Body of pancreas (tissue), 4 donors: ENCODE data around the gene SUPV3L1.

Source experiments
- POLR2A ChIP-seq, 3 donors: fragments of 450-650 bp; IDR thresholded peaks; one replicate each; pipeline ENCODE4 v1.6.1; 2016; ENCODE audit warnings: antibody characterized with exemption in 3 of 3, mild to moderate bottlenecking in 2 of 3
- TF ChIP-seq, protein P1 (sequence below), 7 experiments: fragments of 450-650 bp in 4 of 7; fragments of 200-600 bp in 3 of 7; sonication (generic) in 3 of 7; IDR thresholded peaks; one replicate each; pipeline ENCODE4 v1.5.1; 2016 to 2019; ENCODE audit warnings: antibody characterized with exemption in 7 of 7

DNA sequence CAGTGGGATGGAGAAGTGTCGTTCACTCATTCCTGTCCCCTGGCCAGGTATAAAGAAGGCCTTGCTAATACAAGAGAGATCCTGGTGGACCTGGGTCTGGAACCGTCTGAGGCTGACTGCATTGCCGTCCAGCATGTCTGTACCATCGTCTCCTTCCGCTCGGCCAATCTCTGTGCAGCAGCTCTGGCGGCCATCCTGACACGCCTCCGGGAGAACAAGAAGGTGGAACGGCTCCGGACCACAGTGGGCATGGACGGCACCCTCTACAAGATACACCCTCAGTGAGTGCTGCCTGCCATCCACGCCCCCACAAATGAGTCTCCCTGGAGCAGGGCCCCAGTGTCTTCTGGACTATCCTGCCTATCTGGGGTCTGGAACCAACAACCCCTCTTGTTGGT lies 67.3 kb downstream of the SUPV3L1 start:
- TF ChIP-seq, protein P1, sequence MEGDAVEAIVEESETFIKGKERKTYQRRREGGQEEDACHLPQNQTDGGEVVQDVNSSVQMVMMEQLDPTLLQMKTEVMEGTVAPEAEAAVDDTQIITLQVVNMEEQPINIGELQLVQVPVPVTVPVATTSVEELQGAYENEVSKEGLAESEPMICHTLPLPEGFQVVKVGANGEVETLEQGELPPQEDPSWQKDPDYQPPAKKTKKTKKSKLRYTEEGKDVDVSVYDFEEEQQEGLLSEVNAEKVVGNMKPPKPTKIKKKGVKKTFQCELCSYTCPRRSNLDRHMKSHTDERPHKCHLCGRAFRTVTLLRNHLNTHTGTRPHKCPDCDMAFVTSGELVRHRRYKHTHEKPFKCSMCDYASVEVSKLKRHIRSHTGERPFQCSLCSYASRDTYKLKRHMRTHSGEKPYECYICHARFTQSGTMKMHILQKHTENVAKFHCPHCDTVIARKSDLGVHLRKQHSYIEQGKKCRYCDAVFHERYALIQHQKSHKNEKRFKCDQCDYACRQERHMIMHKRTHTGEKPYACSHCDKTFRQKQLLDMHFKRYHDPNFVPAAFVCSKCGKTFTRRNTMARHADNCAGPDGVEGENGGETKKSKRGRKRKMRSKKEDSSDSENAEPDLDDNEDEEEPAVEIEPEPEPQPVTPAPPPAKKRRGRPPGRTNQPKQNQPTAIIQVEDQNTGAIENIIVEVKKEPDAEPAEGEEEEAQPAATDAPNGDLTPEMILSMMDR (IDR thresholded peaks at IDR 0.05), result no peak
- no peak for TF ChIP-seq POLR2A (IDR thresholded peaks at IDR 0.05)
